SJSA1 (cell line): ENCODE results near the gene NRBF2. TPM values are rescaled to one million over a fixed set of nuclear protein-coding genes. Genes with fewer than 3 reads are reported as not detected.

Experiments used
- DNase-seq, 2 experiments: peaks; one replicate each; pipeline ENCODE4 v3.0.0-alpha.2; 2015 to 2020; ENCODE audit warnings: low spot score in 2 of 2, low read depth in 1 of 2
- H3K27ac ChIP-seq: fragments of 250-450 bp; sonication (Bioruptor Pico); 2 replicates; pipeline ENCODE4 v1.5.1; 2020; ENCODE audit warnings: mild to moderate bottlenecking, moderate library complexity
- H3K27me3 ChIP-seq: fragments of 250-450 bp; sonication (Bioruptor Pico); replicated peaks from 2 replicates; pipeline ENCODE4 v1.5.1; 2020; ENCODE audit warnings: mild to moderate bottlenecking, moderate library complexity
- H3K36me3 ChIP-seq: fragments of 250-450 bp; sonication (Bioruptor Pico); 2 replicates; pipeline ENCODE4 v1.5.1; 2020; ENCODE audit warnings: mild to moderate bottlenecking
- H3K4me1 ChIP-seq: fragments of 250-450 bp; sonication (Bioruptor Pico); replicated peaks from 2 replicates; pipeline ENCODE4 v1.6.1; 2021; ENCODE audit warnings: mild to moderate bottlenecking
- H3K4me3 ChIP-seq: fragments of 250-450 bp; sonication (Bioruptor Pico); 2 replicates; pipeline ENCODE4 v1.5.1; 2020; ENCODE audit warnings: mild to moderate bottlenecking
- H3K9me3 ChIP-seq: fragments of 250-450 bp; sonication (Bioruptor Pico); replicated peaks from 2 replicates; pipeline ENCODE4 v1.5.1; 2020; ENCODE audit warnings: mild to moderate bottlenecking
- total RNA-seq: library from RNA; depleted of rRNA; stranded (reverse); fragments of >200 nt; shearing (Covaris generic); gene quantifications from 2 replicates; pipeline ENCODE4 v1.2.3, GENCODE V29; 2014

NRBF2 gene
- total RNA-seq, 1 experiment from 2014 or later = 25.7 TPM

GRCh38 chr10:63200431-63200830 is 67.3 kb downstream of the NRBF2 start:
- no peaks in the 10 kb centered on the region for H3K9me3 ChIP-seq
- peaks cover 47% of the 10 kb centered on the region for H3K36me3 ChIP-seq
- H3K4me1 ChIP-seq = no peaks in the 10 kb centered on the region
- no peak overlapping the region for H3K27ac ChIP-seq
- no peak for DNase-seq
- no peak overlapping the region for H3K4me3 ChIP-seq
- no peaks in the 10 kb centered on the region for H3K27me3 ChIP-seq

- Histone ChIP-seq H3K36me3 (peaks cover 50% of the 10 kb centered on the region), H3K27ac (no peak overlapping the region), H3K4me1 (no peaks in the 10 kb centered on the region), H3K9me3 (no peaks in the 10 kb centered on the region), H3K27me3 (no peaks in the 10 kb centered on the region), H3K4me3 (no peak overlapping the region)
- DNase-seq = no peak
These were observed 68.0 kb downstream of the NRBF2 start for GRCh38 chr10:63201118-63201517.
